ENCODE measurements around the gene ZNF182. TPM values are rescaled to one million over a fixed set of nuclear protein-coding genes. Genes with fewer than 3 reads are reported as not detected.
A peak's percentile ranks its signal among the peaks of the same experiment; 100 is the strongest.
"Not testable (repeated sequence)": the region's sequence is repeated elsewhere in the genome, so short reads cannot be mapped to it uniquely, and the experiment has no call there.

ZNF182 gene
- total RNA-seq: 3.5 TPM
- long read RNA-seq: 0 reads

GRCh38 chrX:48003758-48004457 lies at the start of gene ZNF182:
Gene ZNF182 (minus strand): TSS chrX:48003989. CDS start chrX:48002609, 1,380 bp downstream.
- DNase-seq (ENCODE audit: missing footprints) (peak; percentile 96), ATAC-seq (peak; percentile 97)
- intact Hi-C loops (cut with DNase I): no loop called here

- no peak for ATAC-seq
- intact Hi-C loops (cut with DNase I): no loop called here
- no peak for DNase-seq (ENCODE audit: missing footprints)
These were observed 43.1 kb upstream of the ZNF182 start for GRCh38 chrX:48046846-48047245.

- DNase-seq (ENCODE audit: missing footprints) (no peak), ATAC-seq (peak; percentile 89)
- intact Hi-C loops (cut with DNase I): no loop called here
These were observed 41.9 kb upstream of the ZNF182 start for GRCh38 chrX:48045410-48046311.

- DNase-seq (ENCODE audit: missing footprints) (no peak), ATAC-seq (no peak)
- intact Hi-C loops (cut with DNase I): no loop called here
These were observed 39.3 kb upstream of the ZNF182 start for GRCh38 chrX:48043056-48043455.

GRCh38 chrX:48035891-48036290 lies 32.1 kb upstream of the ZNF182 start:
- no peak for ATAC-seq
- no peak for DNase-seq (ENCODE audit: missing footprints)
- intact Hi-C loops (cut with DNase I): no loop called here

GRCh38 chrX:48030641-48031173 lies 26.9 kb upstream of the ZNF182 start:
- DNase-seq (ENCODE audit: missing footprints); intact Hi-C loops (cut with DNase I); ATAC-seq: not testable (repeated sequence)

GRCh38 chrX:48030237-48030636 lies 26.4 kb upstream of the ZNF182 start:
- ATAC-seq: no peak

GRCh38 chrX:48028091-48028490 lies 24.3 kb upstream of the ZNF182 start:
- ATAC-seq (no peak), DNase-seq (ENCODE audit: missing footprints) (no peak)
- intact Hi-C loops (cut with DNase I): loop anchor here (5.0 to 10.0 kb wide), 3 partner anchors 191 to 836 kb away; partner anchors contain the start of genes ELK1, UBA1, UXT and ZNF81

More at GRCh38 chrX:48030237-48030636, 26.4 kb upstream of the ZNF182 start:
- no peak for DNase-seq (ENCODE audit: missing footprints)
- intact Hi-C loops (cut with DNase I): no loop called here

GRCh38 chrX:48027545-48027944 lies 23.8 kb upstream of the ZNF182 start:
- intact Hi-C loops (cut with DNase I): loop anchor here (5.0 to 10.0 kb wide), 3 partner anchors 190 to 835 kb away; partner anchors contain the start of genes ELK1, UBA1, UXT and ZNF81
- not testable (repeated sequence) for ATAC-seq; DNase-seq (ENCODE audit: missing footprints)

- ATAC-seq: peak; percentile 67
- intact Hi-C loops (cut with DNase I): loop anchor here (2.0 to 10.0 kb wide), 5 partner anchors 171 to 833 kb away; partner anchors contain the start of genes ELK1, UBA1, UXT and ZNF81
These were observed 21.8 kb upstream of the ZNF182 start for GRCh38 chrX:48025561-48025960.

GRCh38 chrX:48022738-48023137 lies 18.9 kb upstream of the ZNF182 start:
- intact Hi-C loops (cut with DNase I): loop anchor here (10.0 kb wide), 1 partner anchor 368 kb away; the partner anchor contains the start of genes ELK1 and UXT
- DNase-seq (ENCODE audit: missing footprints): no peak
- no peak for ATAC-seq

More at GRCh38 chrX:48025561-48025960, 21.8 kb upstream of the ZNF182 start:
- DNase-seq (ENCODE audit: missing footprints): no peak

- intact Hi-C loops (cut with DNase I): loop anchor here (10.0 kb wide), 1 partner anchor 367 kb away; the partner anchor contains the start of genes ELK1 and UXT
- no peak for DNase-seq (ENCODE audit: missing footprints)
- no peak for ATAC-seq
These were observed 18.3 kb upstream of the ZNF182 start for GRCh38 chrX:48022100-48022499.

GRCh38 chrX:48021026-48021900 lies 17.5 kb upstream of the ZNF182 start:
- intact Hi-C loops (cut with DNase I): loop anchor here (10.0 kb wide), 1 partner anchor 366 kb away; the partner anchor contains the start of genes ELK1 and UXT
- DNase-seq (ENCODE audit: missing footprints): peak; percentile 81
- ATAC-seq: peak; percentile 90

- not testable (repeated sequence) for ATAC-seq; DNase-seq (ENCODE audit: missing footprints)
- intact Hi-C loops (cut with DNase I): loop anchor here (10.0 kb wide), 1 partner anchor 366 kb away; the partner anchor contains the start of genes ELK1 and UXT
These were observed 16.7 kb upstream of the ZNF182 start for GRCh38 chrX:48020472-48020871.

- intact Hi-C loops (cut with DNase I): loop anchor here (10.0 kb wide), 1 partner anchor 365 kb away; the partner anchor contains the start of genes ELK1 and UXT
- ATAC-seq; DNase-seq (ENCODE audit: missing footprints): not testable (repeated sequence)
These were observed 16.1 kb upstream of the ZNF182 start for GRCh38 chrX:48019892-48020291.

GRCh38 chrX:48016583-48017310 lies 13.0 kb upstream of the ZNF182 start:
- ATAC-seq; intact Hi-C loops (cut with DNase I); DNase-seq (ENCODE audit: missing footprints): not testable (repeated sequence)

- intact Hi-C loops (cut with DNase I); DNase-seq (ENCODE audit: missing footprints); ATAC-seq: not testable (repeated sequence)
These were observed 5.7 kb upstream of the ZNF182 start for GRCh38 chrX:48009445-48009960.
